HEK293 (cell line): Measurements from ENCODE around the gene ACTL6B.

Source experiments
- TCF7L2 ChIP-seq: IDR thresholded peaks from 2 replicates; pipeline ENCODE4 v1.6.1; 2011; ENCODE audit warnings: low read depth, mild to moderate bottlenecking, inconsistent platforms, low read length, moderate library complexity, borderline replicate concordance
- YY1 ChIP-seq: fragments of 450-650 bp; formaldehyde crosslinking; IDR thresholded peaks from 2 replicates; pipeline ENCODE4 v1.5.1; 2018; ENCODE audit warnings: missing biosample characterization, missing genetic modification characterization
- ZNF114 ChIP-seq: fragments of 450-650 bp; formaldehyde crosslinking; IDR thresholded peaks from 2 replicates; pipeline ENCODE4 v1.5.0; 2017; ENCODE audit warnings: missing biosample characterization, missing genetic modification characterization
- ZNF501 ChIP-seq: fragments of 450-650 bp; formaldehyde crosslinking; IDR thresholded peaks from 2 replicates; pipeline ENCODE4 v1.5.1; 2016; ENCODE audit warnings: missing biosample characterization, missing genetic modification characterization
- ZNF629 ChIP-seq: fragments of 450-650 bp; formaldehyde crosslinking; IDR thresholded peaks from 2 replicates; pipeline ENCODE4 v1.5.1; 2017; ENCODE audit warnings: missing biosample characterization, missing genetic modification characterization
- TF ChIP-seq, protein P1 (sequence below): fragments of 450-650 bp; formaldehyde crosslinking; IDR thresholded peaks from 2 replicates; pipeline ENCODE4 v1.5.1; 2016; ENCODE audit warnings: missing biosample characterization, missing genetic modification characterization
- TF ChIP-seq, protein P2 (sequence below): fragments of 450-650 bp; formaldehyde crosslinking; IDR thresholded peaks from 2 replicates; pipeline ENCODE4 v1.5.1; 2016; ENCODE audit warnings: missing biosample characterization, missing genetic modification characterization

DNA sequence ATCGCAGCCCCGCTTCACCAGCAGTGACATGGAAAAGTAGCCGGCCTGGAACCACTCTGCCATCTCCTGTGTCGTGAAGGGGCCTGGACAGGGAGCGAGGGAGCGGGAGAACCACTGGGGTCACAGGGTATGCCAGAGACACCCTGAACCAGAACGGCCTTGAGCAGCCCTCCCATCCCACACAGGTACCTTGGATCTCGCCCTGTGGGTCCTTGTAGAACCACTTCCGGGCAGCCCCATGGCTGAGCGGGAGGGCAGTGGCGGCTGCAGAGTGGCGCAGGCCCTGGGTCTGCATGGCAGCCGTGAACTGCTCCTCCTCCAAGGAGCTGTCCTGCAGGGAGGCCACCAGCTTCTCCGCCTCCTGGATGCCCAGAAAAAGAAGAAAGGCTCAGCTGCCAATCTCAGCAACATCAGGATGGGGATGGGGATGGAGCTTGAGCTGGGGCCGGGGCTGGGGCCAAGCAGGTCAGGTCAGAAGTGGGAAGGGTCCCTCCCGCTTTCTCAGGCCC, 28.3 kb upstream of the ACTL6B start:
- TF ChIP-seq ZNF501 (tag by site-specific recombination) (no peak), TCF7L2 (no peak), YY1 (no peak), ZNF629 (no peak), ZNF114 (no peak)
- TF ChIP-seq, protein P1, sequence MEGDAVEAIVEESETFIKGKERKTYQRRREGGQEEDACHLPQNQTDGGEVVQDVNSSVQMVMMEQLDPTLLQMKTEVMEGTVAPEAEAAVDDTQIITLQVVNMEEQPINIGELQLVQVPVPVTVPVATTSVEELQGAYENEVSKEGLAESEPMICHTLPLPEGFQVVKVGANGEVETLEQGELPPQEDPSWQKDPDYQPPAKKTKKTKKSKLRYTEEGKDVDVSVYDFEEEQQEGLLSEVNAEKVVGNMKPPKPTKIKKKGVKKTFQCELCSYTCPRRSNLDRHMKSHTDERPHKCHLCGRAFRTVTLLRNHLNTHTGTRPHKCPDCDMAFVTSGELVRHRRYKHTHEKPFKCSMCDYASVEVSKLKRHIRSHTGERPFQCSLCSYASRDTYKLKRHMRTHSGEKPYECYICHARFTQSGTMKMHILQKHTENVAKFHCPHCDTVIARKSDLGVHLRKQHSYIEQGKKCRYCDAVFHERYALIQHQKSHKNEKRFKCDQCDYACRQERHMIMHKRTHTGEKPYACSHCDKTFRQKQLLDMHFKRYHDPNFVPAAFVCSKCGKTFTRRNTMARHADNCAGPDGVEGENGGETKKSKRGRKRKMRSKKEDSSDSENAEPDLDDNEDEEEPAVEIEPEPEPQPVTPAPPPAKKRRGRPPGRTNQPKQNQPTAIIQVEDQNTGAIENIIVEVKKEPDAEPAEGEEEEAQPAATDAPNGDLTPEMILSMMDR (tag by site-specific recombination) = no peak
- TF ChIP-seq, protein P2, sequence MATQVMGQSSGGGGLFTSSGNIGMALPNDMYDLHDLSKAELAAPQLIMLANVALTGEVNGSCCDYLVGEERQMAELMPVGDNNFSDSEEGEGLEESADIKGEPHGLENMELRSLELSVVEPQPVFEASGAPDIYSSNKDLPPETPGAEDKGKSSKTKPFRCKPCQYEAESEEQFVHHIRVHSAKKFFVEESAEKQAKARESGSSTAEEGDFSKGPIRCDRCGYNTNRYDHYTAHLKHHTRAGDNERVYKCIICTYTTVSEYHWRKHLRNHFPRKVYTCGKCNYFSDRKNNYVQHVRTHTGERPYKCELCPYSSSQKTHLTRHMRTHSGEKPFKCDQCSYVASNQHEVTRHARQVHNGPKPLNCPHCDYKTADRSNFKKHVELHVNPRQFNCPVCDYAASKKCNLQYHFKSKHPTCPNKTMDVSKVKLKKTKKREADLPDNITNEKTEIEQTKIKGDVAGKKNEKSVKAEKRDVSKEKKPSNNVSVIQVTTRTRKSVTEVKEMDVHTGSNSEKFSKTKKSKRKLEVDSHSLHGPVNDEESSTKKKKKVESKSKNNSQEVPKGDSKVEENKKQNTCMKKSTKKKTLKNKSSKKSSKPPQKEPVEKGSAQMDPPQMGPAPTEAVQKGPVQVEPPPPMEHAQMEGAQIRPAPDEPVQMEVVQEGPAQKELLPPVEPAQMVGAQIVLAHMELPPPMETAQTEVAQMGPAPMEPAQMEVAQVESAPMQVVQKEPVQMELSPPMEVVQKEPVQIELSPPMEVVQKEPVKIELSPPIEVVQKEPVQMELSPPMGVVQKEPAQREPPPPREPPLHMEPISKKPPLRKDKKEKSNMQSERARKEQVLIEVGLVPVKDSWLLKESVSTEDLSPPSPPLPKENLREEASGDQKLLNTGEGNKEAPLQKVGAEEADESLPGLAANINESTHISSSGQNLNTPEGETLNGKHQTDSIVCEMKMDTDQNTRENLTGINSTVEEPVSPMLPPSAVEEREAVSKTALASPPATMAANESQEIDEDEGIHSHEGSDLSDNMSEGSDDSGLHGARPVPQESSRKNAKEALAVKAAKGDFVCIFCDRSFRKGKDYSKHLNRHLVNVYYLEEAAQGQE = no peak
